Transverse colon (tissue), 4 donors: ENCODE results near the gene RER1.

Experiments used
- EP300 ChIP-seq: sonication (generic); formaldehyde crosslinking; IDR thresholded peaks from one replicate; pipeline ENCODE4 v1.6.1; 2017; ENCODE audit warnings: antibody characterized with exemption, low read depth
- POLR2A ChIP-seq: fragments of 450-650 bp; IDR thresholded peaks from one replicate; pipeline ENCODE4 v1.6.1; 2016; ENCODE audit warnings: antibody characterized with exemption, mild to moderate bottlenecking, moderate library complexity
- POLR2AphosphoS5 ChIP-seq, 3 donors: sonication (generic); formaldehyde crosslinking; IDR thresholded peaks; one replicate each; pipeline ENCODE4 v1.6.1; 2016; ENCODE audit warnings: antibody characterized with exemption in 3 of 3
- TF ChIP-seq, protein P1 (sequence below), 5 experiments: fragments of 200-600 bp in 3 of 5; fragments of 450-650 bp in 2 of 5; sonication (generic) in 3 of 5; IDR thresholded peaks; 1 replicate in 2 of 5; 2 replicates in 3 of 5; pipeline ENCODE4 v1.5.1; 2016 to 2017; ENCODE audit warnings: antibody characterized with exemption in 5 of 5, inconsistent platforms in 3 of 5, mild to moderate bottlenecking in 2 of 5, moderate library complexity in 1 of 5

DNA sequence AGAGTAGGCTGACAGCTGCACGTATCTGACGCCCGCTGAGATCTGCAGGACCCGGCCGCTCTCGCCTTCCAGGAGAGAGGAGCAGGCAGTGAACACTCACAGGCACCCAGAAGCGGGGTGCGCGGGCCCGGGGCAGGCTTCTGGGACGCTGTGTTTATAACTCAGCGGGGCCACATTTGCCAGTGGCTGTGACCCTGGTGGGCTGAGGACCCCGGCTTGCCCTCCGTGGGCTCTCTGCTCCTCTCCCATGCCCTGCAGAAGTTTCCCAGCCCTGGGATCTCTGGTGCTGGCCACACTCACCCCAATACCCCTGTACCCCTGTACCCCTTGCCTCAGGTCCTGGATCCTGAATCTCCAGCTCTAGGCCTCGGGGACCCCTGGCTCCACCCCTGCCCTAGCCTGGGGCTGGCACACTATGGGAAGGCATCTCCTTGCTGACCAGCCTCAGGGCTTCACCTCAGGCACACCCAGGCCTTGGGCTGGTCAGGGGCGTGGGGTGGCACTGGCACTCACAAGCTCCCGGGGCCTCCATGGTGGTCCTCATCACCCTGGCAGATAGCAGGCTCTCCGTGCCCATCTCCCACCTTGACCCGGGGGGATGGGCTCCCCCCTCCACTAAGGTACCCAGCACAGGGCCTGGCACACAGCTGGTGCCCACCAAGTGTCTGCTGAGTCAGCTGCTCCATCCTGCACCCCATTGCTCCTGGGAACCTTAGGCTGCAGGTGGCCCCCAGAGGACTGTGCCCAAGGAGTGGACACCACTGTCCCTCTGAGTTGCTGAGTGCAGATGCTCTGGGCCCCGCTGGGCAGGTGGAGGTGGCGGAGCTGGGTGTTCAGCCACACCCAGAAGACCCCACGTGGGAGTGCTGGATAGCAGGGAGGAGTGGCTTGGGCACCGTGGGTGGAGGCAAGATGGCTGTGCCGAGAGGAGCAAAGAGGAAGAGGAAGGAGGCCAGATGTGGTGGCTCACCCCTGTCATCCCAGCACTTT is 32.7 kb upstream of the RER1 start:
- TF ChIP-seq, protein P1, sequence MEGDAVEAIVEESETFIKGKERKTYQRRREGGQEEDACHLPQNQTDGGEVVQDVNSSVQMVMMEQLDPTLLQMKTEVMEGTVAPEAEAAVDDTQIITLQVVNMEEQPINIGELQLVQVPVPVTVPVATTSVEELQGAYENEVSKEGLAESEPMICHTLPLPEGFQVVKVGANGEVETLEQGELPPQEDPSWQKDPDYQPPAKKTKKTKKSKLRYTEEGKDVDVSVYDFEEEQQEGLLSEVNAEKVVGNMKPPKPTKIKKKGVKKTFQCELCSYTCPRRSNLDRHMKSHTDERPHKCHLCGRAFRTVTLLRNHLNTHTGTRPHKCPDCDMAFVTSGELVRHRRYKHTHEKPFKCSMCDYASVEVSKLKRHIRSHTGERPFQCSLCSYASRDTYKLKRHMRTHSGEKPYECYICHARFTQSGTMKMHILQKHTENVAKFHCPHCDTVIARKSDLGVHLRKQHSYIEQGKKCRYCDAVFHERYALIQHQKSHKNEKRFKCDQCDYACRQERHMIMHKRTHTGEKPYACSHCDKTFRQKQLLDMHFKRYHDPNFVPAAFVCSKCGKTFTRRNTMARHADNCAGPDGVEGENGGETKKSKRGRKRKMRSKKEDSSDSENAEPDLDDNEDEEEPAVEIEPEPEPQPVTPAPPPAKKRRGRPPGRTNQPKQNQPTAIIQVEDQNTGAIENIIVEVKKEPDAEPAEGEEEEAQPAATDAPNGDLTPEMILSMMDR (IDR thresholded peaks at IDR 0.05) = no peak
- no peak for TF ChIP-seq POLR2A
- no peak for TF ChIP-seq POLR2AphosphoS5 (IDR thresholded peaks at IDR 0.05)
- TF ChIP-seq EP300 = no peak
